HG02759 (cell line): Measurements from ENCODE around the gene MAGOHB.
A peak's percentile ranks its signal among the peaks of the same experiment; 100 is the strongest.
"Not testable (repeated sequence)": the region's sequence is repeated elsewhere in the genome, so short reads cannot be mapped to it uniquely, and the experiment has no call there.

Experiments
- ATAC-seq: cut with Tn5 transposase; IDR thresholded peaks from one replicate; pipeline ENCODE4 v1.9.1; 2021; ENCODE audit warnings: mild to moderate bottlenecking, moderate library complexity; ENCODE audit not compliant: unreplicated experiment

MAGOHB gene

DNA sequence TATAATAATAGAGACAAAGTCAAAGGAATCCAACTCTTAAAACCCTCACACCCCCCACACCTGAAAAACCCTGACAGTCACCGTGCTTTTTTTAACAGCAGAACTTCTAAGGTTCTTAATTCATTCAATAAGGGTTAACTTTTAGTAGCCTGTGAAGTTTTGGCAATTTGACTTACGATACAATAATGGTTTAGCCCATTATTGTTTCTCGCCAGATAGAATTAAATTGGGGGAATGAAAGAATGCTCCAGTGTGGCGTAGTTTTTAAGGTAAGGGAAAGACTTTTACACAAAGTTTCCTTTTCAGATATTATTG lies 604 bp upstream of the MAGOHB start:
- no peak for ATAC-seq

DNA sequence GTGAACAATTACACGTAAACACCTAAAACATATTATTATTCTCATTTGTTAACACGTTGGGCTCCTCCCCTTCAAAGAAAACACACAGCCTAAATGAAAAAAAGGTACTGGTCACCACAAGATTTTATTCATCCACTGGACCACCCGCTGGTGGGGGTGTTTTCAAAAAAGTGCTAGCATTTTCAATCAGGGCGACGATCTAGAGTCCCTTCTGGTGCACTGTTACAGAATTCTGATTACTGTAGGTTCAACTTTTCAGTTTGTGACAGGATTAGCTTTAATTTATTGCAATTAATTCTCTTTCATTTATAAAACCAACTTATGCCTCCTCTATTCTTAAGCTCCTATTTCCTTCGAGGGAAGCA lies 443 bp downstream of the MAGOHB start:
- peak; percentile 5 for ATAC-seq

DNA sequence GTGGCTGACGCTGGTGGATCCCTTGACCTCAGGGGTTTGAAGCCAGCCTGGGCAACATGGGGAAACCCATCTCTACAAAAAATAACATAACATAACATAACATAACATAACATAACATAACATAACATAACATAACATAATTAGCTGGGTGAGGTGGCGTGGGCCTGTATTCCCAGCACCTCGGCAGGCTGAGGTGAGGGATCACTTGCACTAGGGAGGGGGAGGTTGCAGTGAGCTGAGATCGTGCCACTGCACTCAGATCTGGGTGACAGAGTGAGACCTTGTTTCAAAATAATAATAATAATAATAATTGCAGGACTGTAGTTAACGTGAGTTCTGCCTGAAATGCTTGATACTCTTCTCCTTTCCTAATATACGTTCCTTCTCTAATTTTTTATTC lies 1.3 kb downstream of the MAGOHB start:
- no peak for ATAC-seq

DNA sequence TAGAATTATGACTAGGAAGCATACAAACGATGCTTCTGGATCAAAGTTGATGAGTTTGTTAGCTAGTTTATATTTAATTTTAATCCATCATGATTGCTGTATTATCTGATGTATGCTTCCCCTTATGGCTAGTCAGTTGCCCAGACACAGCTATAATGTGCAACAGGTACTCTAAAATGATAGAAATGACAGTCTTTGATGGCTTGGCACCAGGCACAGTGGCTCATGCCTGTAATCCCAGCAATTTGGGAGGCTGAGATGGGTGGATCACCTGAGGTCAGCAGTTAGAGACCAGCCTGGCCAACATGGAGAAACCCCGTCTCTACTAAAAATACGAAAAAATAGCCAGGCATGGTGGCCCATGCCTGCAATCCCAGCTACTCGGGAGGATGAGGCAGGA lies 2.2 kb downstream of the MAGOHB start:
- ATAC-seq, result not testable (repeated sequence)

DNA sequence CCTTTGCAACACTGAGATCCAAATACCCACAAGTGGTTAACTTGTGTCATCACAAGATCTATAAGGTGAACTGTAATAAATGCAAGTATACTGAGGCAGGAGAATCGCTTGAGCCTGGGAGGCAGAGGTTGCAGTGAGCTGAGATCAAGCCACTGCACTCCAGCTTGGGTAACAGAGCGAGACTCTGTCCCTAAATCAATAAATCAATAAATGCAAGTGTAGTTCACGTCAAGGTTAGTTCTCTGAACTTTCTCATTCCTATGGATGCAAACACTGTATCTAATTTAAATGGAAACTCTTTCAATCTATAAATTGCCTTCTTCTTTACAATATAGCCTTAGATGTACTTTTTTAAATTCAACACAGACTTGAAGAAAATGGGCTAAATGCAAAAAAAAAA lies 3.2 kb downstream of the MAGOHB start:
- ATAC-seq, result no peak

DNA sequence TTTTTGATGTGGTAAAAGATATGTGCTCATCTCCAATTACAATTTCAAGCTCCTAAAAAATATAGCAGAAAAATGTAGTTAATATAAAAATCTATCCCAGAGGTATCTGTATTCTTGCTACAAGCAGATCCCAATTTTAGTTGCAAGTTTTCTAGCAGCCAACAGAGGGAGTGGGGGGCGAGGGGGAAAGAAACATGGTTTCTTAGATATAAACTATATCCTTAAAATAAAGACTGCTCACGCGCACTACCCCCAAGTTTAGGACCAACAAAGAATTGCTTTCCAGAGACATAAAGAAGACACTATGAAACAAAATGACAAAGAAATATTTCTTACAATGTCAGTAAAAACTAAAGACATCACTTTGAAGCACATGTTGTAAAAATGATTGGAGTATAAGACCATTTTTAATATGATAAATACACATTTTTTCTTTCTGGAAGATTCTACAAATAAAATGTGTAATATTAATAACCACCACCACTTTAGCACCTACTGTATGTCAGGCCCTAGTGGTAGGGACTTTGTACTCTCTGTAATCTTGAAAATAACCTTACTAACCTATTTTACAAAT lies 5.4 kb downstream of the MAGOHB start:
- ATAC-seq, result no peak

DNA sequence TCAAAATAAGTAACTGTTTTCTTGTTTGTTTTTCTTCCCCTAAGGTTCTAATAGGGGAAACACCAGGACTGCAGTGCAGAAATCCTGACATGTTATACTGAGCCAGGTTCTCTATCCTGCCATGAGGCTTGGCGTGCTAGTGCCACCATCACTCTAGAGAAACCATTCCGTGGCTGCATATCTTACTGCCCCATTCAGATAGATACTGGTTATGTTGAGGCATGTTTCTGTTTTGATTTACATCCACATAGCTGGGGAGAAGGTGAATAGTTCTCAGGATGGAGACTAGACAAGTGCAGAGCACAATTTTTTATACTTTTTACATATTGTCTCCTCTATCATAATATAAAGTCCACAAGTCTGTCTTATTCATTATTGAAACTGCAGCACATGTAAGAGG lies 11.5 kb downstream of the MAGOHB start:
- ATAC-seq, result no peak

DNA sequence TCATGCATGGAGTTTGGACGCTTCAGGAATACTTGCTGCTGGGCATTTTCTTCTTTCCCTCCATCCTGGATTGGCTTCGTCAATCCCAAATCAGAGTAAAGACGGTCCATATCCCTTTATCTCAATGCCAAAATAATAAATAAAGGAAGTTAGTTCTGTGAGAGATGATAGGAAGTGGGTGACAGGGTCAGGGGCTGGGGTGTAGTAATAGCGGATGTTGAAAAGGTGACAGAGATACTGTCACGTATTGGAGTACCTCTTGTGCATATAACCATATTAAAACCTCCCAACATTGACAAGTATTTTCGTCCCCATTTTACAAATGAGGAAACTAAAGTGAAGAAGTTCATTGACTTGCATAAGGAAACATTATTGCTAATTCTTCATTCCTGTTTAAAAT lies 12.4 kb downstream of the MAGOHB start:
- no peak for ATAC-seq

DNA sequence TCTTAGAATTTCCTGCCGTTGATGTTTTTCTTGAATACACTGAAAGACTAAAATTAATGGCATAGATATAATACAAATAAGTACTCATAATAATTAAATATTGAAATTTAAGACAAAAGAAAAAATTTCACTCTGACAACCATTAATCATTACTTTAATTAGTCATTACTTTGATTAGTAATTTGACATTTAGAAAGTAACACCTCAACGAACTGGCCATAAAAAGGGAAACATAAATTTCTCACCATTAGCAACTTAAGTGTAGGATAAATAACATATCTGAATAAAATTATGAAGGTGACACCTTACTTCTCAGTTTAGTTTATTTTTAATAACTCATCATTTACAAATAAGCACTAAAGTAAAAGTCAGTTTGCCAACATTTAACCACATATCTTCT lies 17.5 kb downstream of the MAGOHB start:
- ATAC-seq, result no peak

DNA sequence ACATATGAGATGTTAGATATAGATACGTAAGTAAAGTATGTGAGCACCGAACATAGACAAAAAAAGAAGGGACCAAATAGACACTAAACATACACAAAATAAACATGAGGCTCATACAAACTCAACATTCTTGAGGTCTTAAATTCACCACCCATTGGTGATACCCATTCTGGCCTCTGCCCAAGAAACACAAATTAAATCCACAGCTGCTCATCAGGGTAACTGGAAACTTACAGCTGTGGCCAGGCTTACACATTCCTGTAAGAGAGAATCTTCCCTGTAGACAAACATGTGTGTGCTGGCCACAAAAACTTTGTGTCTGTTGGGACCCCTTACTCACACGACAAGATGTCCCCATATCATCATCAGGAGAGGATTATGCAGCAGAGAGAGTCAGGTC lies 22.4 kb downstream of the MAGOHB start:
- no peak for ATAC-seq

DNA sequence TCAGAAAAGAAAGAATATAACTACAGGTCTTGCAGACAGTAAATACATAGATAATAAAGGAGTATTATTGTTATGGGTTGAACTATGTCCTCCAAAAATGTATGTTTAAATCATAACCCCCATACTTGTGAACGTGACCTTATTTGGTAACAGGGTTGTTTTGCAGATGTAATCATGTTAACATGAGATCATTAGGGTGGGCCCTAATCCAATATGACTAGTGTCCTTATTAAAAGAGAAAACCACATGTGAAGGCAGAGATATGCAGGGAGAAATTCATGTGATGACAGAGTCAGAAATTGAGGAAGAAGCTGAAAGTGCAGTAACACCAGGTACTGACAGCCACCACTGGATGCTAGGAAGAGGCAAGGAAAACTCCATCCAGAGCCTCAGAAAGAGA lies 29.0 kb downstream of the MAGOHB start:
- no peak for ATAC-seq

DNA sequence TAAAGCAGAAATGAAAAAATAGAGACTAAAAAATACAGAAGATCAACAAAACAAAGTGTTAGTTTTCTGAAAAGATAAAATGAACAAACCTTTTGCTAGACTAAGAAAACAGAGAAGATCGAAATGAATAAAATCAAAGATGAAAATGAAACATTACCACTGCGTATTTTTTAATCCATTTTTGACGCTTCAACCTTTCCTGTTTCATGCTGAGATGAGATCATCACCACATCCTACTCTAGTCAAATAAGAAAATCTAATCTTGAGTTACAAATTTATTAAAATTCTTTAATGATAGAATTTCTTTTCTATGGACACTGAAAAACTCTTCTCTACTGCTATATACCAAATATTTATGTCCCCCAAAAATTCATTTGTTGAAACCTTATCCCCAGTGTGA lies 30.7 kb downstream of the MAGOHB start:
- ATAC-seq, result no peak

DNA sequence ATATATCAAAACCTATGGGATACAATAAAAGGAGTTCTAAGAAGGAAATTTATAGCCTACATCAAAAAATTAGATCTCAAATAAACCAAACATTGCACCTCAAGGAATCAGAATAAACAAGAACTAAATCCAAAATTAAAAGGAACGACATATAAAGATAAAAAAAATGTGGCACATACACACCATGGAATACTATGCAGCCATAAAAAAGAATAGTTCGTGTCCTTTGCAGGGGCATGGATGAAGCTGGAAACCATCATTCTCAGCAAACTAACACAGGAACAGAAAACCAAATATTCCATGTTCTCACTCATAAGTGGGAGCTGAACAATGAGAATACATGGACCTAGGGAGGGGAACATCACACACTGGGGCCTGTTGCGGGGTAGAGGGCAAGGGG lies 31.3 kb downstream of the MAGOHB start:
- ATAC-seq, result not testable (repeated sequence)

DNA sequence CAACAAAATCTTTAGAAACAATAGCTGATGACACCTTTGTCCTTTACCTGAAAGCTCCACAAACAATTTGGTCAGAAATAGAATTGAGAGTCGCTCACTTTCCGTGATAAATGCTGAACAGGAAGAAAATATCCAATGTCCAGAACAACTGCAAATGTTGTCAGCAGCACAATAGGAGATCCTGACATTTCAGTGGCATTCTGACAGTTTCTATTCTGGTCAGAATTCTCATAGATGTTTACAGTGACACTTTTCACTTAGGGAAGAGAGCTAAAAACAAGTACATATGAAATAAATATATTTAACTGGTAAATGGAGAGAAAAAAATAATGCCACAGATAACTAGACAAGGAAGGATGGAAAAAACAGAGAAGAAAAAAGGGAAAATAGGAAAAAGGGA lies 39.1 kb downstream of the MAGOHB start:
- no peak for ATAC-seq

DNA sequence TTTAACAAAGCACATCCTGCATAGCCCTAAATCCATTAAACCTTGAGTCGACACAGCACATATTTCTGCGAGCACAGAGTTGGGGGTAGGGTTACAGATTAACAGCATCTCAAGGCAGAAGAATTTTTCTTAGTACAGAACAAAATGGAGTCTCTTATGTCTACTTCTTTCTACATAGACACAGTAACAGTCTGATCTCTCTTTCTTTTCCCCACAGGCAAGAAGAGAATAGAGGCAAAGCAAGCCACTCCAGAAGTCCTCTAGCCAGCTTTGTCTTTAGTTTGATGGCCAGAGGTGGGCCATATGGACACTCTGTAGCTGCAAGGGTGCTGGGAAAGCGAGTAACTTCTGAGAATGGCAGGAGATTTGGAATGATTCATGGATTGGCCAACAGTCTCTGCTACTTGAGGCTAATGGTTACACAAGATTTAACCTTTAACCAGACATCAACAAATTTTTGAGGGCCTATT lies 41.4 kb downstream of the MAGOHB start:
- ATAC-seq, result not testable (repeated sequence)

DNA sequence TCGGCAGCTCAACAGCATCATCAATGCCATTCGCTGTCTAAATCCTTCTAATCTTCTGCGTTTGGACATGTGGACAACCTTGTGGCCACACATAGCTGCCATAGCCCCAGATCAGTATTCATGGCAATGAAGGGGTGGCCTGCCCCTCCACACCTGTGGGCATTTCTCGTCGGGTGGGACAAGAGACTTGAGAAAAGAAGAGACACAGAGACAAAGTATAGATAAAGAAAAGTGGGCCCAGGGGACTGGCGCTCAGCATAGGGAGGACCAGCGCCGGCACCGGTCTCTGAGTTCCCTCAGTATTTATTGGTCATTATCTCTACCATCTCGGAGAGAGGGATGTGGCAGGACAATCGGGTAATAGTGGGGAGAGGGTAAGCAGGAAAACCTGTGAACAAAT lies 42.3 kb downstream of the MAGOHB start:
- no peak for ATAC-seq

DNA sequence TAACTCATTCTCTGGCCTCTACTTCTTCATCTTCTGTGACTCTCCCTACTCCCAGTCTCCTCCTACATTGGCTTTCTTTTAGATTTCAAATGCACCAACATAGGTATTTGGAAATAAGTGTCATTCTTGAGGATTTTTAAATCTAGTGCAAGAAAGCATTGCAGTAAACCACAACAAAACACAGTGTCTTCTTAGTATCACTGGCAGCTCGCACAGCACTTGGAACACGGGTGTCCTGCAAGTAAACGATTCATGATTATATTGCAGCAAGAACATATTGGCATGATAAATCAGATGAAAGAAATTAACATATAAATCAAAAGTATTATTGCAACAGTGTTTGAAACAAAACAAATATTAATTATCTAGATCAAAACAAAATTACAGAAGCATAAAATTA lies 45.6 kb downstream of the MAGOHB start:
- ATAC-seq, result no peak

DNA sequence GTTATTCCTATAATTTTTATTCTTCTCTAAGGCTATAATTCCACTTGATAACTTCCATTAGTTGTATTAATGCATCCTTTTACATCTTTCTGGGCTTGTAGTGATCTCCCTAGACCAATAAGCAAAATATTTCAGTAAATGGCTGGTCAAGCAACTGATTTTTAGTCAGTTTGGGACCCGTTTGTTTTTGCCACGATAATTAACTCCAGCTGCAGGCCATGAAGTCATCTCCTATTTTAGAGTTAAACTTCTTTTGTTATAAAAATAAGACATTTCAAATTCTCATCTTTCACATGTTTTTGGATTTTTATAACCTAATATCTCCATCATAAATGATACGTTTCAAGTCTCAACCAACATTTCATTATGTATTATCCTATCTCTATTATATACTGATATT lies 49.4 kb downstream of the MAGOHB start:
- no peak for ATAC-seq

DNA sequence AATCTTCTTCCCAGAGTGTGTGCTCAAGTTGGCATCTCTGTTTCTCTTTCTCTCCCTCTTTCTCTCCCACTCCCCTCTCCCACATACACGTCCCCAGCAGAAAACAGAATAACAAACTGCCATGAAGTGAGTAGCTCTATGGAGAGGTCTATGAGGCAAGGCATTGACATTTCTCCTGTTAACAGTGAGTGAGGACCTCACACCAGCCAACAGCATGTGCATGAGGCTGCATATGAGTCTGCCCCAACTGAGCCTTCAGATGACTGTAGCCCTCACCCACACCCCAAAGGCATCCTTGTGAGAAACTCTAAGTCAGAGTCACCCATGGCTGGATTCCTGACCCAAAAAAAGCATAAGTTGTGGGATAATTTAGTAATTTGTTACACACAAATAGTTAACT lies 50.4 kb downstream of the MAGOHB start:
- no peak for ATAC-seq

DNA sequence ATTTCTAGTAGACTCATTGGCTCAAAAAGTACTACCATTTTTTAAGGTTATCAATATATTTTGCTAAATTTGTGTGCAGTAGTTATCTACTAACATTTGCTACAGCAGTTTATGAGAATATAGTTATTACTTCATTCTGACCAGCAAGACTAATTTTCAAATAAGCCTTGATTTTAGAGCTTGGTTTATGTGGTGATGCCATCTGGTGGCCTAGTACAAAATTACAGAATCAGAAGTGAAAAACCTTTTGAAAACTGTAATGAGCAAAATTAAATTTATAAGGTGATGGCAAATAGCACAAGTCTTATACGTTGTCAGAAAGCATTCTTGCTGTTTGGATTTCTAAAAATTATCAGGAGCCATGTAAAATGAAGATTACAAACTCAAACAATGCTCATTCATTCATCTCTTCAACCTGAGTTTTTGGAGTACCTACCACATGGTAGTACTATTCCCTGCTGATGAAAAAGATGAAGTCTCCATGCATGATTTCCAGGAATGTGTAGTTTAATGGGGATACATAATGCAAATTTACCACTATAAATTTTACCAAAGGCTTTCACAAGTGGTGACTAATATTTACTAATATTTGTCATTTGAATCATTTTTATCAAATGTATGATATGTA lies 51.0 kb downstream of the MAGOHB start:
- ATAC-seq, result no peak

DNA sequence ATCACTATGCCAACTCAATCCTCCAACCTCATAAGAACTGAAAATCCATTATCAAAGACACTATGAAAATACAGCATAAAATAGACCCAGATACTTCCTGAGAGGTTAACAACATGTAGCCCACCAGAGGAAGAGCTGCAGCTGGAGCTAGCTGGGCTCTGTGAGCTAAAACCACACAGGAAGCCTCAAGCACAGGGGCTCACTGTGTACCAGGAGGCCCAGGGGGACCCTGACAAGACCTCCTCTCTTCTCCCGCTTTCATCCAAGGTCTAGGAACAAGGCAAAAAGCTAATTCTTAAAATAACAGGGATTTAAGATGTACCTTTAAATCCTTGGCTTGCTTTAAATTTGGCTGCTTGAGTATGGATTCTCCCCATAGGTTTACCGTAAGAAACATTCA lies 54.2 kb downstream of the MAGOHB start:
- no peak for ATAC-seq

DNA sequence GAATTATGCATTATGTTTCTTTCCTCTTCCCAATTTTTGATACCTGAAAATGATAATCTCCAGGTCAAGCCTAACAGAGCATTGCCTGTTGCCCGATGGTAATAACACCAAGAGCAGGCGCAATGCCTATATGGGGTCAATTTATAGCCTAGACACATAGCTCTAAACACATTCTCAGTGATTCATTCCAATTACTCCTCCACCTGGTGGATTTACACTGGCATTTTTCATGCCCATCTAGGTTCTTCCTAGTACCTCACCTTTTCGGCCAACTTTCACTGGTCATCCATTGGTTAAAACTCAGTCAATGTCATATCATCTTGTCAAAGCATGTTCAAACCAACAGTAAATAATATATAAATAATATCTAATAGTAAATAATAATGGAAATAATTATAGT lies 54.6 kb downstream of the MAGOHB start:
- no peak for ATAC-seq

DNA sequence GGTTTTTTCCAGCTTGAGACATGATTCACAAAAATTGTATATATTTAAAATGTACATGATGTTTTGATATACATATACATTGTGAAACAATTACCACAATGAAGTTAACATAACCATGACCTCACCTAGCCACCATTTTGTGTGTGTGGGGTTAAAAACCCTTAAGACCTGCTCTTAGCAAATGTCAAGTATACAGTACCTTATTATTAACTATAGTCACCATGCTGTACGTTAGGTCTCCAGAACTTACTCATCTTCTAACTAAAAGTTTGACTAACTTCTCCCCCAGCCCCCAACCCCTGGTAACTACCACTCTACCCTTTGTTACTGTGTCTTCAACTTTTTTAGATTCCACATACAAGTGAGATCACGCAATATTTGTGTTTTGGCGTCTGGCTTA lies 55.1 kb downstream of the MAGOHB start:
- no peak for ATAC-seq
